Fibroblast of skin of abdomen (primary cell): ENCODE results near the gene KCNN3.

ENCODE experiments used
- DNase-seq: peaks from one replicate; pipeline ENCODE4 v3.0.0-alpha.2; 2013

The KCNN3 gene

GRCh38 chr1:154860156-154860870 lies 9.8 kb downstream of the KCNN3 start:
- DNase-seq = no peak

- DNase-seq = no peak
These were observed 10.3 kb downstream of the KCNN3 start for GRCh38 chr1:154859786-154860155.

DNA sequence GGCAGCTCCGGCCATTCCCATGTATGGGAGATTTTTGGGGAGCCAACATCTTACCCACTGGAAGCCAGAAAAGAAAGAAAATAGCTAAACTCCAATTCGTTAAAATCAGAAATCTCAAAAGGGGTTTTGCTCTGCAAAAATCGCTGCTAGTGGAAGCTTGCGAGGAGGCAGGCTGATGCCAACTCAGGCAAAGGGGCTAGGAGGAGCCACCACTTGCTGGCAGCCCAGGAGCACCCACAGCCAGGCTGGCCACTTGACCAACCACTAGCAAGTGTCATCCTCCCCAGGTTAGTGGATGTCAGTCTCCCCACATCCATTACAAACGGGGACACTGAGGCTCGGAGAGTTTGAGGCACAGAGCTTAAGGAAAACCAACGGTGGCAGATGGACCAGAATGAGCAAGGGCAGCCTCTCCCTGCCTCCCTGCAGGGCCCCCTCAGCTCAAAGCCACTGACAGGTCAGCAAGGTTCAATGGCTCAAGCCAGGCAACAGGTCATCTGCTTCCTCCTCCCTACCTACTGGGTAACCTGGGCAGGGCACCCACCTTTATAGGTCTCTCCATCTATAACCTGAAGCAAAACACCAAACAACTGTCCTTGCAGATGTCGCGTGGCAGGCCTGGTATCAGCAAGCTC lies 10.8 kb downstream of the KCNN3 start:
- DNase-seq = no peak

- no peak for DNase-seq
These were observed 12.5 kb downstream of the KCNN3 start for GRCh38 chr1:154857441-154858215.

GRCh38 chr1:154857022-154857421 lies 13.1 kb downstream of the KCNN3 start:
- no peak for DNase-seq

- DNase-seq = no peak
These were observed 13.5 kb downstream of the KCNN3 start for GRCh38 chr1:154856544-154856943.

DNA sequence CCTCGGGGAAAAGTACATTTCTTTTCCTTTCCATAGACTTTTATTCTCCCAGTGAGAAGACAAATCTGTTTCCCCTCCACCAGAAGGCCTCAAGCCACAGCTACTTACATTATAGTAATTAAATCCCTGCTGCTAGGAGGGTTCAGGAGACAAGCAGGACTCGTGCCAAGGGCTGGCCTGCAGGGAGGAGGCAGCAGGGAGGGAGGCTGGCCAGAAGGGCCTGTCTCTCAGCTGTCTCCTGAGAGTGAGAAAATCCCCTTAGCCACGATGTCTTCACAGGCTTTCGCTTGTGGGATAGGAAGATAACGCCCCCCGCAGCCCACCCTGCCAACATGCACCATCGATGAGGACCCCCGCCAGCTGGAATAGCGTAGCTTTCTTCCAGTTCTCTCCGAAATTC lies 14.0 kb downstream of the KCNN3 start:
- DNase-seq = no peak

- no peak for DNase-seq
These were observed 14.8 kb downstream of the KCNN3 start for GRCh38 chr1:154855186-154855851.

GRCh38 chr1:154852845-154853244 lies 17.2 kb downstream of the KCNN3 start:
- no peak for DNase-seq

DNA sequence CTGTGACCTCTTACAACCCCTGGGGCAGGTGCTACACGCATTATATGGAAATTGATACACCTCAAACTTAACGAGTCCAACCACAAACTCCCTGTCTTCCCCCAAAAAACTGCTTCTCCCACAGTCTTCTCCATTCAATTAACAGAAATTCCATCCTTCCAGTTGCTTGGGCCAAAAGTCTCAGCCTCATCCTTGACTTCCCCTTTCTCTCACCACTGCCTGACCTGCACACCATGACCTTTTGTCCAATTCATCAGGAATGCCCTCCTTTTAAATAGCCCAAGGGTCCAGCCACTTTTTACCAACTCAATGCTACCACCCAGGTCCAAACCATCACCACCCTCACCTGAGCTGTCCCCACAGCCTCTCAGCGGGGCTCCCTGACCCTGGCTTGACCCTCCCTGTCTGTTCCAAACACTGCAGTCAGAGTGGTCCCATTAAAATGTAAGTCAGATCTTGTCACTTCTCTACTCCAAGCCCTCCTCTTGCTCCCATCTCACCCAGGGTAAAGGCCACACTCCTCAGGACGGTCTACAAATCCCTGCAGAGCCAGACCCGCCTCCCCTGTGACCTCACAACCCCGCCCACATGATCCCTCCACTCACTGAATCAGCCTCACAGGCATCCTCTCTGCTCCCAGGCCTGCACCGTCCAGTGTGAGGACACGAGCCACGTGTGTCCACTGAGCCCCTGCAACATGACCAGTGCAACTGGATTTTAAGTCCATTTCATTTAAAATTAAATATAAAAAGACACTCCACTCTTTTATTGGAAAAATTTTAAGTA lies 18.5 kb downstream of the KCNN3 start:
- no peak for DNase-seq

DNA sequence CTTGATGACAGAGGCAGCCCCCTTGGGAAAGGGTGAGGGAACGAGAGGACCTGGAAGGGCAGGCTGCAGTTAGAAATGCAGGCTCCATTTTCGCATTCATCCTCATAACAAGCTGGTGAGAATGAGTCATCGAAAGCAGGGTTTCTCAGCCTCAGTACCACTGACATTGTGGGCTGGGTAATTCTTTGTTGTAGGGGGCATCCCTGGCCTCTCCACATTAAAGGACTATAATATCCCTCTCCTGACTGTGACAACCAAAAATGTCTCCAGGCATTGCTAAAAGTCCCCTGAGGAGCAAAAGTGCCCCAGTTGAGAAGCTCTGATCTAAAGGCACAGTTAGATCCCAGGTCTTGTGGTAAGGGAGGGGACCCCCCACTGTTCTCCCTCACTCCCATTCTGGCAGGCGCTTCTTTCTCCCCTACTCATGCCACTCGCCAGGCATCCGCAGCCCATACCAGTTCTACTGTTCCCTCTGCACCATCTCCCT lies 20.4 kb downstream of the KCNN3 start:
- DNase-seq = no peak

- no peak for DNase-seq
These were observed 21.1 kb downstream of the KCNN3 start for GRCh38 chr1:154848983-154849382.

- peak; percentile 40 for DNase-seq
These were observed 22.2 kb downstream of the KCNN3 start for GRCh38 chr1:154847891-154848290.

GRCh38 chr1:154846565-154847442 lies 23.3 kb downstream of the KCNN3 start:
- no peak for DNase-seq

GRCh38 chr1:154845879-154846278 lies 24.2 kb downstream of the KCNN3 start:
- no peak for DNase-seq

DNA sequence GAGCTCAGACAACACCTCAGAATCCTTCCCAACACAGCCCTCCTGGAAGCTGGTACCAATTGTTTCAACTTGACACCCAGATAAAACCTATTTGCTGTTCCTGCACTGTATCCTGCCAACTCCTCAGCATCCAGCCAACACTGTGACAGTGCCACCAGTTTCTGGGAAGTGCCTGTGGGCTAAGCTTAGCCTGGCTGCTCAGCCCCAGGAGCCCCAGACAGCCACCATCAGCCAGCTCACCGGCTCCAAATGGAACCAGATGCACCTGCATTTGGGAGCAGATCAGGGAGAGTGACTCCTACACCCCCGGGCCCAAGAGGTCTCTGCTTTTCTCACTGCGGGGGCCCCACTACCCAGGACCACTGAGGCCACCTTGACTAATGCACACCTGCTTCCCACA lies 24.9 kb downstream of the KCNN3 start:
- no peak for DNase-seq

DNA sequence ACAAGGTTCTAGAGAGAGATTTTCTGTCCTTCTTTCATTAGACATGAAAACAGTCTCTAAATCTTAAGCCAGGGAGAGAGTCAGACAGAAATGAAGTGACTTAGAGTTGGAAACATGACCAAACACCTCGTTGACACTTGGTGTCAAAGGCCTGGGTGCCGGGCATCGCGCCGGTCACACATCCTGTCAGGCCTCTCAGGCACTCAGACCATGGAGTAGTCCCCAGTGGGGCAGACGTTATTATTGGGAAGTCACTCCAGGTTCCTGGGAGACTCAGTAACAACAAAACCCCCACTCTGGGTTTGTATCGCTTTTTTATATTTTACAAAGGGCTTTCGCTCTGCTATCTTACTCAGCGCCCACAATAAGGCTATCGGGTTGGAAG lies 25.8 kb downstream of the KCNN3 start:
- no peak for DNase-seq

DNA sequence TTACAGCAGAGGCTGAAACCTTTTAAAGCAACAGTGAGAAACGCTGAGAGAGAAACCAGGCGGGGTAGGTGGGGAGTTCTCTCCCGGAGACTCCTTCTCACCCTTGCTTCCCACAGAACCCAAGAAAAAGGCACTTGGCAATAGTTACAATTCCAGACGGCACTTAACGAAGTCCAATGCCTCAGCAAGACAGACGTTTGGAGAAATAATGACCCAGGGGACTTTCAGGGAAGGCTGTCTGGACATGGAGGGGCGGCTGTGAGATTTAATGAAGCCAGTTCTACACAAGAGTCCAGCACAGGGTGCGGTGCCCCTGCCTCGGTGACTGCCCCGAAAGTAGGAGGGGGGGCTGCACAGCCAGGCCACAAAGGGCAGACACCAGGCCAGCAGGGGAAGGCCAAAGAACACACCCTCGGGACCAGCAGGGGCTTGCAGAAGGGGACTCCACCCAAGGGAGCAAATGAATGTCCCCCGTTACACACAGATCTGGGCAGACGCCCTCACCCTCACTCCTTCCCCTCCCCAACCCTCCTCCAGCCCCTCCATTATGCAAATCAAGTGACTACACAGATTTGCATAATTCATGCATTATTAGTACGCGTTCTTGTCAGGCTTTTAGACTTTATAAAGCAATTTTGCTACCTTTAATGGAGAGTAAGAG lies 26.3 kb downstream of the KCNN3 start:
- DNase-seq = no peak

DNA sequence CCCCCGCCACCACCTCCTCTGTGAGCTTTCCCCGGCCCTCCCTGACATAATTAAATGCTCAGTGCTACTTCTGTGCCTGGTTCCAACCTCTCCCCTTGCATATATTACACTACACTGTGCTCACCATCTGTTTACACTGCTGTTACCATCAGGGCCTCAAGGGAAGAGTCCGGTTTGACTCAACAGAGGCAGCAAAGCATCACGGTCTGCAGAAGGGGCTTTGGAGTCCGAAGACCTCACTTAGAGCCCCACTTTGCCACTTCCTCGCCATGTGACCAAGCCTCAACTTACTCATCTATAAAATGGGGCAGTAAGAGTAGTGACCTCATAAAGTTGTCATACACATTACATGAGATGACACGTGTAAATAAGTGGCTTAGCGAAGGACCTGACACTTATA lies 27.4 kb downstream of the KCNN3 start:
- no peak for DNase-seq

DNA sequence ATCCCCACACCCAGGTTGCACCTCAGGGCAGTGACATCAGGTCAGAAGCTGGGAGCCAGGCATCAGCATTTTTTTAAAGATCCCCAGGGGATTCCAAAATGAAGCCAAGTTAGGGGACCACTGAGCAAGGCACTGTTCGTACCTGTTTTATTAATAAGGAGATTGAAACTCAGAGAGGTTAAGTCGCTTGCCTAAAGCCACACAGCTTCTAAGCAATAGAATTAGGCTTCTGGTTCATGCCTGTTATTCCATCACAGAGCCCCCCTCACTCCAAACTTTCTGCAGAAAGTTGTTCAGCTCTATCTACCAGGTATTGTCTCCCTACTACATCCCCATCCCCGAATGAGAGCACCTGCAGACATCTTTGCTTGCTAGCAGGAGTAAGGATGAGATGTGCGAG lies 28.7 kb downstream of the KCNN3 start:
- no peak for DNase-seq
